CD4-positive, alpha-beta T cell treated with Interleukin-15 for 4 hours (primary cell): Measurements from ENCODE around the gene FLII.
"Not testable (repeated sequence)": the region's sequence is repeated elsewhere in the genome, so short reads cannot be mapped to it uniquely, and the experiment has no call there.

Source experiments
- DNase-seq: peaks from one replicate; pipeline ENCODE4 v3.0.0-alpha.2; 2020; ENCODE audit warnings: low spot score

FLII gene

GRCh38 chr17:18217412-18218015, 41.0 kb downstream of the FLII start:
- DNase-seq = peak; percentile 74

- DNase-seq = not testable (repeated sequence)
Observed at GRCh38 chr17:18216906-18217305, 41.6 kb downstream of the FLII start.

GRCh38 chr17:18213666-18214270, 44.8 kb downstream of the FLII start:
- no peak for DNase-seq

- DNase-seq = no peak
Observed at GRCh38 chr17:18208092-18208491, 50.4 kb downstream of the FLII start.

DNA sequence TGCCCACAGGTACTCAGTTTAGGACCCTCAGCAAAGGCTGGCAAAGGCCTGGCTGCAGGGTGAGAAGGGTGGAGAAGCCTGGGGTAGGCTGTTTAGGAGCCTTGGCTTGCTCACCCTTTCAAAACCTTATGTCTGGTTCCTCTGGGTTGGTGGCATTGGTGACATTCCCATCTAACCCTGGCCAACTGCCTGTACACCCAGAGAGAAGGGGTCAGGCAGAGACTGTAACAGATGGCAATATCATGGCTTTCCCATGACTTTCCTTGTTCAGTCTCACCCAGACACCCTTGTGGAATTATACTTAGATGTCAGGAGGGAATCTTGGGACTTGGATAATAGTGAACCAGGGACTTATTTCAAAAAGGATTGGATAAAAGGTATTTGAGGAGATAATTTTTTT, 51.6 kb downstream of the FLII start:
- DNase-seq = no peak

DNA sequence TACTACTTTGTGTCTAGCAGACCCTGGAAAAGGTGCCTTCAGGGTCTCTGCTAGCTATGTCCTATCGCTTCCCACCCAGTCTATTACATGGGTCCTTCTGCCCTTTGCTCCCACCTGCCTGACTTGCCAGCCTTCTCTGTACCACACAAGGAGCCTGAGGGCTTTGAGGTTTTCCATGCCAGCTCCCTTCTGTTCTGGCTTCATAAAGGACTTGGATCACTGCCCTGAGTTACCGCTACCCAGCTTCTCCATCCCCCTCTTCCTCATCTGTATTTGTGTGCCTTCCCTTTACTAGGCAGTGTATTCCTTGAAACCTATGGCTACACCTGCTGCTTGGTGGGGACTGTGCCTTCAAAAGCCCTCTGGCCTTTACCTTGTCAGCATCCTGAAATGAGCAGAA, 52.7 kb downstream of the FLII start:
- DNase-seq = no peak

DNA sequence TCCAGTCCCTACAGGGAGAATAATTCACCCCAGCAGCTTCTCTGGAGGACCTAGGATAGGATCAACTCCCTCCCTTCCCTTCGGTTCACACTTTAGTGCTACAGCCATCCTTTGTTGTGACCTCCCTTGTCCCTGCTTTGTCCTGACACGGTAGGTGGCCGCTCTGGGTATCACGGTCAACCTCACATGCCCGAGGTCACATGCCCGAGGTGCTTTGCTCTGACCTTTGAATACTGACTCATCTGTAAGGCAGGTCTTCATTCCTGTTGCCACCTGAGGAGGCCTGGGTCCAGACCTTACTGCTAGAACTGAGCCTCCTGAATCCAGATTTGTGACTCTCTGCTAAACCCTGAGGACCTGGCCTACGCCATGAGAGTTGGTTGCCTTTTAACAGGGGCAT, 55.2 kb downstream of the FLII start:
- DNase-seq = no peak

GRCh38 chr17:18201108-18201507, 57.4 kb downstream of the FLII start:
- DNase-seq = no peak

DNA sequence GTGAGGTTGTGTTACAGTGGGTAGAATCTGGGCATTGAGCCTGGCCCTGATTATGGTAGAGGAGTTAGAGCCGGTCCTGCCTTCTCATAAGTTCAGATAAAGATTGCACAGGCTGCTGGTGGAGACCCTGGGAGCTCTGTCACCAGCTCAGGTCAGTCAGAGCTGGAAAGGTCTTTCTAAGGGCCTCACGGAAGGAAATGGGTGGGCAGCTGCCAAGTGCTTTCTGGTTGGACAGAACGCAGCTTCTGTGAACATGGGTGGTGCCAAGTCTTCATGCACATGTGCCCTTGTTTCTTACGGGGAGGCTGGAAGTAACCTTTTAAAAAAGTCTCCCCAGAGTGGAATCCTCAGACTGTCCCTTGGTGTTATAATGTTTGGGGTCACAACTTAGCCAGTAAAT, 60.0 kb downstream of the FLII start:
- no peak for DNase-seq

DNA sequence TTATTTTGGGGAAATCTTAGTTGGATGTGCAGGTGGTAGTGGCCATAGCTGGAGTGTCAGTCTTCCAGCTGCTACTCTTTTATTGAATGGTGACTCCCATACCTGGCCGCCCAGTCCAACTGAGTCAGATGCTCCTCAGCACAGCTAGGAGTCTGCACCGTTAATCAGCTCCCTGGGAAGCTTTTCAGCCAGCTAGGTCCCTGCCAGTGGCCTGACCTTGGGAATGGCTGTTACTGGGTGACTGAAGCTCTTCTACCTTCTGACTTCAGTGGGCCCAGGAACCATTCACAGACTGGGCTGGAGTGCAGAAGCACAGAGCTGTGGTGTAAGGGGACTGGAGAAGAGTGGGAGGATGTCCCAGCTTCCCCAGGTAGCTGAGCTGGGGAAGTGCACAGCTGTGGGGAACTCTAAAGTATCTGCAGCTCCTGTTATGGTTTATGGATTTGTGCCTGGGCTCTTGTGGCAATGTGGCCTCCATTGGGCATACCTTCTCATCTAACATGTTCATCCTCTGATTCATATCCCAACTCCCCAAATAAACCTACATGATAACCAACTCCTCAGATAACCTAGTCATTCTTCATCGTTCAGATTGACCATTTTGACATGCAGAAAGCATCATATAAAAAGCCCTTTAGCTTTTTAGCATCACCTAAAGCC, 60.9 kb downstream of the FLII start:
- DNase-seq = no peak

DNA sequence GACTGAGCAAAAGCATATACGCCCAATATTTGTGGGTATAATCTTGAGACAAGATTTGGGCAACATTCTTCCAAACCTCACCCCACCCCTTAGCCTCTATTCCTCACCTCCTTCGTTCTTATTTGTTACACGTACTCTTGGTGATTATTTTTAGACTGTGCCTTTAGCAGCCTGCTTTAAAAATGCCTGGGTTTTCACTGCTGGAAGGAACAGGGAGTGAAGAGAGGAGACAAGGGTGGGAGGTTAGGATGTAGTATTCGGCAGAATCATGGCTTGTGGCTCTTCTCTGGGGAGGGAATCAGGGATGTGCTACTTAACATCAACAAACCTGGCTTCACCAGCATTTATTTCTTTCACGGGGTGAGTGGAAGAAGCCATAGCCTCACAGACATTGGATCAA, 63.3 kb downstream of the FLII start:
- no peak for DNase-seq
